GM21723 (cell line): Measurements from ENCODE around the gene PBX4.

ENCODE experiments used
- ATAC-seq: cut with Tn5 transposase; IDR thresholded peaks from one replicate; pipeline ENCODE4 v1.9.1; 2021; ENCODE audit warnings: mild to moderate bottlenecking, moderate library complexity; ENCODE audit not compliant: unreplicated experiment

Gene PBX4

DNA sequence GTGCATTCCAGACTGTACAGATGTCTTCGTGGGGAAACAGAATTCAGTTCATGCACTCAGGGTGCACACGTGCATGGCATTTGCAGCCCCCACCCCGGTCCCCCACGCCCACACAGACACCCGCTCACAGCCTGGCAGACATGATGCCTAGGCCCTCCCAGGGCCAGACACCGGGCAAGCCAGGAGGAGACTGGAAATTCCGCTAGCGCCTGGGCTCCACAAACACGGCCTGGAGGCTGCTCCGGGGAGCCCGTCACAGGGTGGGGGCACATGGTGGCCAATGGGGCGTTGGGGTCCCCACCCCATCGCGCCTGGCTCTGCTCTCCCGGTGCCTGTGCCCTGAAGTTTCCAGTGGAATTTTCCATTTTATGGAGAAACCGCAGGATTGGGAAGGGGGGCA, 76.9 kb downstream of the PBX4 start:
- no peak for ATAC-seq

- no peak for ATAC-seq
These were observed 77.6 kb downstream of the PBX4 start for GRCh38 chr19:19540715-19541515.

GRCh38 chr19:19540064-19540714, 78.3 kb downstream of the PBX4 start:
- no peak for ATAC-seq

DNA sequence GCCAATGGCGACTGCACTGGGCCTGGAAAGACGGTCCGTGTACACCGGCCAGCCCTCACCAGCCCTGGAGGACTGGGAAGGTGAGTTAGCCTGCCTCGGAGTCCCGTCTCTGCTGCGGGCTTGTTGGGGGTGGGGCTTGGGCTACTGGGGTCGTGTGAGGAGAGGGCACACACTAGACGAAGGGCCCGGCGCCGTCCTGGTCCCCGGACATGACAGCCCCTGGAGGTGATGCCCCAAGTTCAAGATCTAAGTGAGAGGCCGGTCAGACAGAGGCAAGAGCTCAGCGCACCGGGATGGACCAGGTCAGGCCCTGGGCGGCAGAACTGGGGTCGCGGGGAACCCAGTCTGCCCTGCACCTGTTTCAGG, 78.8 kb downstream of the PBX4 start:
- ATAC-seq = no peak

DNA sequence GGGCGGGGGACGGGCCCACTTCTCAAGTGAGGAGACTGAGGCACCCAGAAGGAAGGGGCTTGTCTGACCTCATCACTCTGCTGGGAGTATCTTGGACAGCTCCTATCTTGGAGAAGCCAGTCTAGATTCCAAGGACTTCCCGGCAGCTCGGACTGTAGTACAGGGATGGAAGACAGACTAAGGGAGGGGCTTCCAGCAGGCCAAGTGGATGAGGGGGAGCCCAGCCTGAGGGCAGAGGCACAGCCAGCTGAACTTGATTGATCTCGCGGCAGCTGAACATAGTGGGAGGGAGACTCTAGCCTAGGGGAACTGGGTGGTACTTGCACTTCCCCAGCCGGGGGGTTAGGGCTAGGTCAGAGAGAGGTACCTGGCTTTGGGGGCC, 79.7 kb downstream of the PBX4 start:
- ATAC-seq = no peak

GRCh38 chr19:19538061-19538784, 80.3 kb downstream of the PBX4 start, which contains the start of gene CILP2:
Gene CILP2, plus strand, starts transcription at chr19:19538265. Its CDS starts 85 bp downstream, at chr19:19538350.
- ATAC-seq = no peak

DNA sequence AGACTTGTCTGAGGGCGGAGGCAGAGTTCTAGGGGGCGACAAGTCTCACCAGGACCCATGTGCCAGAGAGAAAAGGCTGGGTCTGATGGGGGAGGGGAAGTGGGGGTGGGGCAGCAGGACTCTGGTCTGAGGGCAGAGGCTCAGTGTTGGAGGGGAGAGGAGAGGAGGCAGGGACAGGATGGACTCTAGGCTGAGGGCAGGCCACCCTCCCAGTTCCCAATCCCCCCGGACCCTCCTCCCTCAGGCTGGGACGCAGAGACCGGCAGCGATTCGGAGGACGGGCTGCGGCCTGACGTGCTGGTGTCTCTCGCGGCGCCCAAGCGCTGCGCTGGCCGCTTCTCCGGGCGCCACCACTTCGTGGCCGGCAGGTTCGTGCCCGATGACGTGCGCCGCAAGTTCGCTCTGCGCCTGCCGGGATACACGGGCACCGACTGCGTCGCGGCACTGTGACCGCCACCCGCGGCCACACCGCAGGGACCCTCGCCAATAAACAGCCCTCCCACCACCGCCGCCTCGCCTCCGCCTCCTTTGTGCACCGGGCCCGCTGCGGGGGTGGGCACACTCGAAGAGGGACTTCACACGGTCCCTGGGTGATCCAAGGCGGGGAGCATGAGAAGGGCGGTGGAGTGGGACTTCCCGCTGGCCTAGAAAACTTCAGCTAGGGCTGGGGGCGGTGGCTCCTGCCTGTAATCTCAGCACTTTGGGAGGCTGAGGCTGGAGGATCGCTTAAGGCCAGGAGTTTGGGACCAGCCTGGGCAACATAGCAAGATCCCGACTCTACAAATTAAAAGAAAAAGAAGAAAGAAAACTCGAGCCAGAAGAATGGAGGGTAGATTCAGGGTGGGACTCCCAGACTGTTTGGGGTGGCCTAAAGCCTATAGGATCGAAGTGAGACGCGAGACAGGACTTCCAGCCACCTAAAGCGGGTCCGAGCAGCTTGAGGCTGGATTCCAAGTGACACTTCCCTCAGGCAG, 81.1 kb downstream of the PBX4 start:
- ATAC-seq = no peak

DNA sequence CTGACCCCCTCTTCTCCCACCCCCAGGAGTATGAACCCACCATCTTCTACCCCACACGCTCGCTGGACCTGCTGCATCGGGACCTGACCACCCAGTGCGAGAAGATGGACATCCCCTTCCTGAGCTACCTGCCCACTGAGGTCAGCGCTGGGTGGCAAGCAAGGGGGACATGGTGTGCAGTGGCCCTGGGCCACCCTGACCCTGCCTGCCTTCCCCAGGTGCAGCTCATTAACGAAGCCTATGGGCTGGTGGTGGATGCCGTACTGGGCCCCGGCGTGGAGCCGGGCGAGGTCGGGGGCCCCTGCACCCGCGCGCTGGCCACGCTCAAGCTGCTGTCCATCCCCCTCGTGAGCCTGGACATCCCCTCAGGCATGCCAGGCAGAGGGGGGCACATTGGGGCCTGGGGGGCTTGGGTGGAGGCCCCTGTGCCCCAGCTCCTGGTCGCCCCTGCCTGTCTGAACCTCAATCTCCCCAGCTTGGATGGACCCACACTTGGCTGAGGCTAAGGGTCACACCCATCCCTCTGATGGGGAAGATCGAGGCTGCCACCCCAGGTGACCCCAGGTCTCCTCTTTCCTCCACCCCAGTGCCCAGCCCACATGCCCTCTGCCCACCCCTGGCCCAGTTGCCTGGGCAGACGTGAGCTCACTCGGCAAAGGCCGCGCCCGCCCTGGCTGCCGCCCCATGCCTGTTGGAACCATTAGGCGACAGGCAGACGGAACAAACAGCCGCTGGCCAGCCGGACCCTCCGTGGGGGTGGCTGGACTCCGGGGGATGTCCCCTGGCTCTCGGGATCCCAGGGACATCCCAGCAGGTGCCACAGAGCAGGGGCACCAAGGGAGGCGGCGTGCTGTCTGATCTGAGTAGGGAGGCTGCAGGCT, 82.9 kb downstream of the PBX4 start:
- ATAC-seq = no peak

DNA sequence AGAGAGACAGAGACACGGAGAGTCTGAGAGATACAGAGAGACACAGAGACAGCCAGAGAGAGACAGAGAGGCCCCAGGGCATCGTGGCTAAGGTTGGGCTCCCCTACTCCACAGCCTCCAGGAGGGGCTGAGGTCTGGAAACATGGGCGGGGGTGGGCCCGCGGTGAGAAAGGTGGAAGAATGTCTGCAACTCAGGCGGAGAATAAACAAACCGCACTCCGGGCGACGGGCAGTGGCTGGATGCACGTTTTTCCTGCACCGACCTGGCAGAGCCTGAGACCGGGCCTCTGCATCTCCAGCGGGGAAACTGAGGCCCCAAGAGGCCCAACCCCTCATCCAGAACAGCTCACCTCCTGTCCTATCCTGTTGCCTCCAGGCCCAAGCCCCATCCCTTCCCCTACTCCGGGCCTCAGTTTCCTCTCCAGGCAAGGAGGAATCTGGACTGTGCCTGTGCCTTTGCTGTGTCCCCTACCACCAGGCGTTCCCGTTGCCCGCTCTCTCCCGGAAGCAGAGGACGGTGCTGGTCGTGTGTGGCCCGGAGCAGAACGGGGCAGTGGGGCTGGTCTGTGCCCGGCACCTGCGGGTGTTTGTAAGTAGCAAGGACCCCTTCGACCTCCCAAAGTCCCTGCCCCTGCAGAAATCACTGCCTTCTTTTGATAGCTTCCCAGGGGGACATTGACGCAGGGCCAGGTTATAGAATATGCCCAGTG, 83.8 kb downstream of the PBX4 start:
- ATAC-seq = no peak

GRCh38 chr19:19533841-19534240, 84.6 kb downstream of the PBX4 start:
- ATAC-seq = no peak

DNA sequence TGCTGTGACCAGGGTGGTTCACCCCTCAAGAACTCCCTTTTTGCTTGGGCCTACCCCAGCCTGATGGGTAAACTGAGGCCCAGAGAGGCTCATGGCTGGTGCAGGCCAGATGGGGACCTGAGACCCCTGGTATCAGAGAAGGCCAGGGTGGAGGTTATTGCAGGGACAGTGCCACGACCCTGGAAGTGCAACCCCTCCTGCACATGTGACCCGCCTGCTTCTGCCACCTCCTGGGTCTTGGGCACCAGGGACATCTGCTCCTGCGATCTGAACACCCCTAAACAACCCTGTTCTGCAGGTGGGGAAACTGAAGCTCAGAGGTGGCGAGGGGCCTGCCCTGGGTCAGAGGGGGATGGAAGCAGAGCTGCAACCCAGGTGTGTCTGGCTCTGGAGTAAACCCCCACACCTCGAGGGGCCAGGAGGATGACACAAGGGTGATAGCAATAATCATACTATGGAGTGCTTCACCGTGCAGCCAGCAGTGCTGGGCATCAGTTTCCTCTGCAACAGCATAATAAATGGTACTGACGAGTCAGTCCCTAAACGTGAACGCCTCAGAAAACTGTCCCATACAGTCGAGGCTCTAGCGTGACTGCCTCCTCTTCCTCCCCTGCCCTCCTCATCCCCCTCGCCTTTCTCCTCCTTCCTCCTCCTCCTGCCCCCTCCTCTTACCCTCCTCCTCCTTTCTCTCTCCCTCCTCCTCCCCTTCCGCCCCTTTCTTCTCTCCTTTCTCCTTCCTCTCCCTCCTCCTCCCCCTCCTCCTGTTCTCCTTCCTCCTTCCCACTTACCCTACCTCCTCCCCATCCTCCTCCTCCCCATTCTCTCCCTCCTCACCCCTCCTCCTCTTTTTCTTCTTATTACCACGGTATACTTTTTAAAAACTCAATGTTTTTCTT, 85.4 kb downstream of the PBX4 start:
- ATAC-seq = no peak

DNA sequence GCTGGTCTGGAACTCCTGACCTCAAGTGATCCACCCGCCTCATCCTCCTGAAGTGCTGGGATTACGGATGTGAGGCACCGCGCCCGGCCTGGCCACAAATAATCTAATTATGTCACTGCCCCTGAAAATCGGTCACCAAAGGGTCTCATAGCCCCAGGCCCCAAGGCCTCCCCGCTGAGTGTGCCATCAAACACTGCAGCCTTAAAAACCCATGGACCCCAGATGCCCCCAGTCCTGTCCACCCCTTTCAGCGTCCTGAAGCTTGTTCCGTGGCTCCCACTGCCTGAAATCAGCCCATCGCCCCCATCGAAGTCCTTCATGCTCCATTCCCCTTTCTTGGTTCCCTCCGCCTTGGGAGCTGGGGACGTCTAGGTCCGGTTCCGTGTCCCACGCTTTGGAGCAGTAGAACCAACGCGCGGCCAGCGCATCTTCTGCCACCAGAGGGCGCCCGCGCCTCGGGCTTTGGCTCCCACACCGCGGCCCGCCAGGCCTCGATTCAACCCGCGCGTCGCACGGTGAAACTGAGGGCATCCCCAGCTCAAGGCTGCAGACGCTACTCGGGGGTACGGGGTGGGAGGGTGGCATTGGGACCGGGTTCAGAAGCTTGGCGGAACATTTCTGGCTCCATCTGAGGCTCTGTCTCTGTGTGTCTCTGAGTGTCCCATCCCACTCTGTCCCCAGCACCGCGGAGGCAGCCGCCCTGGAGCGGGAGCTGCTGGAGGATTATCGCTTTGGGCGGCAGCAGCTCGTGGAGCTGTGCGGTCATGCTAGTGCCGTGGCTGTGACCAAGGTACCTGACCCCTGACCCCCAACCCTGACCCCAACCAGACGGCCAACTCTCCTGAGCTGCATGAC, 86.3 kb downstream of the PBX4 start:
- no peak for ATAC-seq

DNA sequence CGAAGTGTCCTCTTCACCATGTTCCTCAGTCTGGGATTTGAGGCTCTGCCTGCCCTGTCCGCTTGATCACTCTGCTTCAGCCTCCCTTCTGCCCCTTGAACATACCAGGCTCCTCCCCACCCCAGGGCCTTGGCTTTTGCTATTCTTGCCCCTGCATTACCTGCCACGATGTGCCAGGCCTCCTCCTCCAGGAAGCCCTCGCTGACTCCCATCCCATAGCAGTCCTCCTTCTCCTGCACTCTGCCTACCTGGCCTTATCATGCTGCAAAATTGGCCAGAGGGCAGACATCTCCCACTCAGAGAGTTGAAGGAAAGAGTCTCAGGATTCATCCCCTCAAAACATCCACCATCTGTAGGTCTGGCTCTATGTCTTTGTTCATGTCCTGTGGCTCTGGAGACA, 87.6 kb downstream of the PBX4 start:
- no peak for ATAC-seq

DNA sequence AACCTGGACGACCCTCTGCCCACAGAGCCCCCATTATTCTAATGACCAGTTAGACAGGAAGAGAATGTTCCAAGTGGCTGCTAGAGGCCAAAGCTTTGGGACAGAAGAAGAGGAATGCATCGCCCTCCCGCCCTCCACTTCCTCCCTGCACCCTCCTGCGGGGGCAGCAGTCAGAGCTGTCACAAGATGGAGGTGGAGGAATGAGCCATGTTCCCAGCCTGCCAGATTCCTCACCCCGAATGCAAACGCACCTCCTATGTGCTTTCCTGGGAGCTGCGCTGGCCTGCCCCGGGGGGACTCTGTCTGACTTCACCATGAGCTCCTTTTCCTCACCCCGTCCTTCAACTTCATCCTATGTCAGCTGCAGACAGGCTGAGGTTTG, 88.1 kb downstream of the PBX4 start:
- no peak for ATAC-seq

GRCh38 chr19:19529783-19530422, 88.6 kb downstream of the PBX4 start:
- no peak for ATAC-seq

DNA sequence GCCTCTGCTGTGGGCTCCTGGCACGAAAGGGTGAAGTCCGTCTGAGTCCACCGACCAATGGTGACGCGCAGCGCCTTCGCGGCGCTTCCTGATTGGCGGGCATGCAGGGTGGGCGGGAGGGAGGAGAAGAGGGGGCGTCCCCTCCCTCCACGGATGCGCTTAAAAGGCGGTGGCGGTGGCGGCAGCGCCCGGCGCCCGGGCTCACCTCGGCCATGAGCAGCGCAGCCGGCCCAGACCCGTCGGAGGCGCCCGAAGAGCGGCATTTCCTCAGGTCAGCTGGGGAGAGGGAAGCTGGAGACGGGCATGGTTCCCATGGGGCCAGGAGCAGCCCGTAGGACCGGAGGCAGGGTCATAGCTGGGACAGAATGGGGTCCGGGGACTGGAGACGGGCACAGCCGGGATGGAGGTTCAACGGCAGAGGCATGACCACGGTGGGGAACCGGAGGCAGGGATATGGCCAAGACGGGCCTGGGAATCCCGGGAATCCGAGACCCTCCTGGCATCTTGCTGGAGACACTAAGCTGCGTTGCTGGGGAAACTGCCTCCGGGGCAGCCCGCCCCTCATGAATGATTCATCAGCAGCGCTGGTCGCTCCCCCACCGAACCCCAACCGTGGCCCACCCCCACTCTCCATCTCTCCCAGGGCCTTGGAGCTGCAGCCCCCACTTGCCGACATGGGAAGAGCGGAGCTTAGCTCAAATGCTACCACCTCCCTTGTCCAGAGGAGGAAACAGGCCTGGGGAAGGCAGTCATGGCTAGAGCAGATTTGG, 89.6 kb downstream of the PBX4 start, which contains the start of gene YJEFN3:
YJEFN3 (plus strand) TSS at position 191 of the 770 bp plus-strand sequence; CDS start at position 213, 22 bp downstream.
- no peak for ATAC-seq
